ENCODE results near the gene COX17.
A peak's percentile ranks its signal among the peaks of the same experiment; 100 is the strongest.
"Not testable (repeated sequence)": the region's sequence is repeated elsewhere in the genome, so short reads cannot be mapped to it uniquely, and the experiment has no call there.

COX17 gene

DNA sequence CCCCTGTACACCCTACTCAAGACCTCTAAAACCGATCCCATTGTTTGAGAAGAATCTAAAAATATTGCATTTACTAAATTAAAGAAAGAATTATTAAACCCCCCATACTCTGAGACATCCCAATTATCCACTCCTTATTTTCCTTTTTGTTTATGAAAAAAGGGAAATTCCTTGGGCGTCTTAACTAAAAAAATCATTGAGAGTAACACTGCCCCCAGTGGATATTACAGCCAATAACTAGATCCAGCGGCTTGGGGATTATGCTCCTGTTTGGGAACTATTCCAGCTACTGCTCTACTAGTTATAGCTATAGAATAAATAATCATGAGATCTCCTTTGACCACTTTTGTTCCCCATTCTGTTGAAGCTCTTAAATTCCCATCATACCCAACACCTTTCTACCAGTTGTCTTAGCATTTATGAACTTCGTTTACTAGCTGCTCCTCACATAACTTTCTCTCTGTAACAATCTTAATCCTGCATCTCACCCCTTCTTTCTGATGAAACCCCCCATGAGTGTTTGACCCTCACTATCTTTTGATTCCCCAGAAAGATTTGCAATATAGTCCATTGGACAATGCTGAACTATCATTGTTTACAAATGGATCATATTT is 12.9 kb upstream of the COX17 start:
- peak; percentile 26 for TF ChIP-seq CTCF (IDR thresholded peaks at IDR 0.05; ENCODE audit: insufficient read depth, low read depth, low read length, missing control alignments)
- DNase-seq (ENCODE audit: low read depth): no peak
- no peak overlapping the region for H3K4me3 ChIP-seq (ENCODE audit: low read depth, low read length)

- no peak overlapping the region for H3K4me3 ChIP-seq (ENCODE audit: low read depth, low read length)
- no peak for TF ChIP-seq CTCF (IDR thresholded peaks at IDR 0.05; ENCODE audit: insufficient read depth, low read depth, low read length, missing control alignments)
- DNase-seq (ENCODE audit: low read depth): no peak
Observed at GRCh38 chr3:119683421-119683820, 6.2 kb upstream of the COX17 start.

GRCh38 chr3:119681279-119681678 is 4.1 kb upstream of the COX17 start:
- DNase-seq (ENCODE audit: low read depth): peak; percentile 72
- TF ChIP-seq CTCF (IDR thresholded peaks at IDR 0.05; ENCODE audit: insufficient read depth, low read depth, low read length, missing control alignments): peak; percentile 57
- no peak overlapping the region for H3K4me3 ChIP-seq (ENCODE audit: low read depth, low read length)

DNA sequence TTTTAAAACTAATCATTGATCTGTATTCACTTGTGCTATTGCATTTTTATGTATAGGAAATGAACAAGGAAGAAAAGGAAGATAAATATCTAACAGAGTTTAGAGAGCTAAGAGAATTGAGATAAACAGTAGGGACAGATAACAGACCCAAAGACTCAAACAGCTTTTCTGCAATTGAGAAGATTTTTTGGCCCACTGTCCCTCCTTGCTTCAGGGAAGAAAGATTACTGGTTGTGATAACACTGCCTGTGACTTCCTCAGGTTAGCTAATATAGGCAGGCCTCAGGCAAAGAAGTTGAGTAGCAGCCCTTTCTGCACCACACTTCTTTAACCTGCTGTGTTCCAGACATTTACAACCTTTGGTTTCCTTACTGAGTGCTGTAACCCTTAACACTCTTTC is 2.7 kb upstream of the COX17 start:
- DNase-seq (ENCODE audit: low read depth): no peak
- H3K4me3 ChIP-seq (ENCODE audit: low read depth, low read length): no peak overlapping the region
- TF ChIP-seq CTCF (IDR thresholded peaks at IDR 0.05; ENCODE audit: insufficient read depth, low read depth, low read length, missing control alignments): no peak

DNA sequence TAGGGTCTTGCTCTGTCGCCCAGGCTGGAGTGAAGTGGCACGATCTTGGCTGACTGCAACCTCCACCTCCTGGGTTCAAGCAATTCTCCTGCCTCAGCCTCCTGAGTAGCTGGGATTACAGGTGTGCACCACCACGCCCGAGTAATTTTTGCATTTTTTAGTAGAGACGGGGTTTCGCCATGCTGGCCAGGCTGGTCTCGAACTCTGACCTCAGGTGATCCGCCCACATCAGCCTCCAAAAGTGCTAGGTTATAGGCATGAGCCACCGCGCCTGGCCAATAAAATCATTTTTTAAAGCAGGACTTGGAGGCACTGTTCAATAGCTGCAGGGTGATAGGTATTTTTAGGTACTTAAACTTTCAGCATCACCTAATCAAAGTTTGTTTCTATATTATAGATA is 1.0 kb upstream of the COX17 start:
- H3K4me3 ChIP-seq (ENCODE audit: low read depth, low read length): peak overlapping the region; percentile 69
- not testable (repeated sequence) for DNase-seq (ENCODE audit: low read depth)

GRCh38 chr3:119677641-119677934 is 382 bp upstream of the COX17 start:
- no peak for DNase-seq (ENCODE audit: low read depth)
- H3K4me3 ChIP-seq (ENCODE audit: low read depth, low read length): peak overlapping the region; percentile 69
- no peak for TF ChIP-seq CTCF (IDR thresholded peaks at IDR 0.05; ENCODE audit: insufficient read depth, low read depth, low read length, missing control alignments)

- H3K4me3 ChIP-seq (ENCODE audit: low read depth, low read length): peak overlapping the region; percentile 85
- no peak for TF ChIP-seq CTCF (IDR thresholded peaks at IDR 0.05; ENCODE audit: insufficient read depth, low read depth, low read length, missing control alignments)
- DNase-seq (ENCODE audit: low read depth): no peak
Observed at GRCh38 chr3:119676020-119676419, 1.2 kb downstream of the COX17 start.
